HG03460 (cell line): ENCODE results near the gene MTMR12.
"Not testable (repeated sequence)": the region's sequence is repeated elsewhere in the genome, so short reads cannot be mapped to it uniquely, and the experiment has no call there.

Experiments
- ATAC-seq: cut with Tn5 transposase; IDR thresholded peaks from one replicate; pipeline ENCODE4 v1.9.1; 2021; ENCODE audit not compliant: unreplicated experiment

Gene MTMR12

DNA sequence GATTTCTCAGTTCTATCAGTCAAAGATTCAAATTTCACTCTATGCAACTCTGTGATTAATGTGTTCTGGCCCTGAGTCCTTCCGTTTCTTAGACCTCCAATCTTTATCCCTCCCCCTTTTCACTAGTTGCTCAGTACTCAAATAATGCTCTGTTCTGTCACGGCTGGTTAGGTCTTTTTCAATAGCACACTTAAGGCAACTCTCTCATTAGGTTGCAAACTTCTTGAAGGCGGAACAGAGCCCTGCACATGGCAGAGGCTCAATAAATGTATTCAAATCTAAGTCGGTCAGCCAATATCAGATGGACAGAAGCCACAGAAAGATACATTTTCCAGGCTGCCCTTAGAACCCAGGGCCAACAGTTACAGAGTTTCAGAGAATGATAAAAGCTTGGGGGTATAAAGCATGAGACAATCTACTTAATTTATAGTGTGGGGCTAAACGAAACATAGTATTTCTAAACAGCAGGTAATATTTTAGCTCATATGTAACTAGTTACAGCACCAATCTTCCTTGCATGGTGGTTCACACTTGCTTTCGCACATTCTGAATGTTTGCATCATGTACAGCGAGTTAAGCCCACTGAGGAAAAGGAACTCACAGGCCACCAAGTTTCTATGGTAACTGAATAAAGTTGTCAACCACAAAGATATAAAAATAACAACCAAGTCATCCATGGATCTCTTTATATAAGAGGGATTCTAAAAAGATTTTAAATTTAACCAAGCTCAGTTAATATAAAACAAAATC is 71.5 kb downstream of the MTMR12 start:
- ATAC-seq, result no peak

DNA sequence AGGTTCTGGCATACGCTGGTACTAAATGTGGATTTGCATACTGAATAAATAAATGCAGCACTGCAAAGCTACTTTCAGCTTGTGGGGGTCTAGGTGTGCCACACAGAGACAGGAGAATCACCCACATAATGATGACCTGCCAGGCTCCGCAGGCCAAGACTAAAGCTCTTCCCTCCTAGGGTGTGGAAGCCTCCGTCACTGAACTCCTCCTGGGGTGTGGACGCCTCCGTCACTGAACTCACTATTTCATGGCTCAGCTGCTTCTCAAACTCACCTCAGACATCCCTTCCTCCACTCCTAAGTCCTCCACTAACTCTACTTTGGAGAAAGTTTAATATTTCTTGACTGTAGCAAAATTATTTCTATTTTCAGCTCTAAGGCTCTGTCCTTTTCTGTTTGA is 73.4 kb downstream of the MTMR12 start:
- no peak for ATAC-seq

DNA sequence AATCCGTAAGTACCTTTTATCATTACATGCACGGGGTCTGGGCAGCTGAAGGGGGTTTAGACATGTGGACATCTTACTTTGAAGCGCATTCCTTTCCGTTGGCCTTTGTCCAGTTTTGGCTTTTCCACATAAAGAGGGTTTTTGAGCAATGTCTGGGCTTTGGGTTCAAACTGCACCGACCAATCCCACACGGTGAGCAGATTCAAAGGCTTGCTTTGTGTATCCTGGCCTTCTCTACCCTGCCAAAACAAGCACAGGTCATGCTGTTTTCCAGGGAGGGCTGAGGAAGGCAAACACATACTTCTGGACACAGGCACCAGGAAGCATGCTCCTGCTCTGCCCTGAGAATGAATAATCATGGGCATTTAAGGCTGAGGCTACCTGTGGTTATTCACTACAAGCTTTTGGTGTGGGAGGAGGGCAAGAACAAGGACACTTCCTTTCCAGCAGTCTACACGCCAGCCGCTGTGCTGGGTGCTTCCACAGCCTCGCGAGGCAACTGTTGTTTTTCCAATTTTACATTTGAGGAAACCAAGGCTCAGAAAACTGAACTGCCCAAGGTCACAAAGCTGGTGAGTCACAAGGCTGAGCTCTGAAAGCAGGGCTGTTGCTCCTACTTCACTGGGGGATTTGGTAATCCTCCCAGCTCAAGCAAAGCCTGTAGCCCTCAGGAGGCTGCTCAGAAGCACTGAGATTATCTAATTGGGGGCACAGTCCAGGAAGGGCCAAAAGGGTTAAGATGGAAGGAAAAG is 78.9 kb downstream of the MTMR12 start:
- ATAC-seq, result no peak

DNA sequence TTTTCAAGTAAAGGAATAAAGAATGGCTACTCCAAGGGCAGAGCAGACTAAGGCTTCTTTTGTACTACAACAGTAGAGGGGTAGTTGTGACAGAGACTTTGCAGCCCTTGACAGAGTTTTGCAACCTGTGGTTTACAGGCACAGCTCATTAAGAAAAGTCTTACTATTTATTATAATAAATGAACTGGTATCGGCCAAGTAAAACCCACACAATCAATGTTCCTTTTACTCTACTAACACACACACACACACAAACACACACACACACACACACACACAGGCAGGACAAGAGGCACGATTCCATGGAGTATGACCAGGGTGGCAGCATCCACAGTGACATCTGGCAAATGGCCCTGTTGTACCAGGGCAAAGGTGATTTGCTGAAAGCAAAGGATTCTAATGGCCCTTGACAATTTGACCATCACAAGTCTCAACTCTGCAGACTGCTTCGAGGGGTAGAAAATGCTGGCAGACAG is 79.5 kb downstream of the MTMR12 start:
- no peak for ATAC-seq

DNA sequence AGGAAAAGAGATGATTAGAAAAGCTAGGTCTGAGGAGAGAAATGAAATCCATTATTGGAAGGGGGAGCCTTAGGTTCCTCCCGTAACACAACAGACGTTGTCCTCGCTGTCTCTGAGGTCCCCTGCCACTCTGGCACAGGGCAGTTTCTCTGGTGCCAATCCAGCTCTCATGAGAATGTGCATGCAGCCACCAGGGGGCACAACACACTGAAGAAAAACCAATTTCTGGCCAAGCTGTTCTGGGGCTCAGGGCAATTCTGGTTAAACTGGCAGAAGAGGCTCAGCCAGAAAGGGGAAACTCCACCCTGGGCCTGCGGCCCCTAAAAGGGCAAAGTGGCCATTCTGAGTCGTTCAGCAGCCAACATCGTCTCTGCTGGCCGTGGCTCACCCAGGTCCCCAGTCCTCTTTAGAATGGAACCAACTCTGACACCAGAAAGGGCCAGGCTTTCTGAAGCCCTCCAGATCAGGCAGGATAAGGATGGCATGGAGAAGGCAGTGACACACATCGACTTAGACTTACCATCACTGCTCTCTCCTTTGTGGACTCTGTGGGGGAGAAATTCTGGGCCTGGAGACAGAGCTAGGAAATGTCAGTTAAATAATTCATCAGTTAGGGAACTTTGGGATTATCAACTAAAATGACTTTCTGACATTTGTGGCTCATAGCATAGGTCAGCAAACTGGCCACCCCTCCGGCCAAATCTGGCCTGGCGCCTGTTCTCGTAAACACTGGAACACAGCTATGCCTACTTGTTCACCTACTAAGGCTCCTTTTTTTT is 80.1 kb downstream of the MTMR12 start:
- ATAC-seq, result peak; percentile 87

DNA sequence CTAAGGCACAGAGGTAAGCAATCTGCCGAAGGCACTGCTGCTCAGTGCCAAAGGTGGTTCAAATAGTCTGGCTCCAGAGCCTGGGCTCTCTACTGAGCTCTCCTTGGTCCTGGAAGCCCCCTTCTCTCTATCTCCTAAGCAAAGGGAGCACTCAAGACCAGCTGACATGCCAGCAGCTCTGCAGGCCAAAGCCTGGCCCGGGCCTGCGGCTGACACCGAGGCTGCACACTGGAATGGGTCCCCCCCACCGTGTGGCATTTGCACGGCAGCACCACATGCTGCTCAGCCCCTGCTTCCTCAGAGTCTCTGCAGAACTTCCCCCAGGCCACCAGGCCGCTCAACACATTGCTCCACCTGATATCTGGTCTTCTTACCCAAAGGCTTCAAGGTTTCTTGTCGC is 80.8 kb downstream of the MTMR12 start:
- ATAC-seq, result no peak

DNA sequence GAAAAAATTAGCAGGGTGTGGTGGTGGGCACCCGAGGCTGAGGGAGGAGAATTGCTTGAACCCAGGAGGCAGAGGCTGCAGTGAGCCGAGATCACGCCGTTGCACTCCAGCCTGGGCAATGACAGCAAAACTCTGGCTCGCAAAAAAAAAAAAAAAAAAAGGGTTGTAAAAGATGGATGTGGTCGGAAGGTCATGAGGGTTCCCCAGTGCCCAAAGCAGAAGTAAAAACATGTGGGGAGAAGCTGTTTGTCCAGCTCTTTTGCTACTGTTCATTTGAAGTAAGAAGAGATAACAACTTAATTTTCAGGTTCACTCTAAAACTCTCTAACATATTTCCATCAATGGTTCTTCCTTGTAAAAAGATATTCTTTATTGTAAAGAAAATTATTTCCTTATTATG is 81.5 kb downstream of the MTMR12 start:
- no peak for ATAC-seq

DNA sequence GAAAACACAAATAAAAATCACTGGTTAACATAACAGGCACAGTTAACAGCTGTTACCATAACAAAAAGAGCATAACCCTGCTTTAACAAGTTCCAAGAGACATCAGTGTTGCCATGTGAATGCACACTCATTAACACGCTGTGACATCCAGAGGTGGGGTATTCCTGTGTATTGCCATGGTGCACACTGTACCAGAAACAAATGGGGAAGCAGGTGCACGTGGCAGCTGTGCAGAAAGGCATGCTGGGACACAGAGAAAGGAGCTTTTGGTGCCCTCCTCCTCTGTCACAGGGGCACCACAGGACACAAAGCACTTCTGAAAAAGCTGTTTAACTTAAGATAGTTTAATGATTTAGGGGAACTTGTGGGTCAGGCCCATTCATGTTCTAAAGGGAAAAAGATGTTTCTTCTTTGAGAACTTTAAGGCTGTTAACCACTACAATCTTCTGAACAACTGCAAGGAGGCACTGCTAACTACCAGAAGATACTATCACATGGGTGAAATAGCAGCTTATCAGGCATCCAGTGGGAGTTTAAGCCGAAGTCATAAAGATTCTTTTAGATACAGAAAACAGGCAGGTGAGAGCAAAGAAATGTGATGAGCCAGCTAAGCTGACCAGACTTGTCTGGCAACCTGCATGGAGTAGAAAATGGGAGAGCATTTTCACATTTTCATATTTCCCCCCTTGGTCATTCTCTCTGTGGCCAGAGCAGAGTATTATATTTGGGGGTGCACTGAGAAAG is 82.2 kb downstream of the MTMR12 start:
- ATAC-seq, result no peak

DNA sequence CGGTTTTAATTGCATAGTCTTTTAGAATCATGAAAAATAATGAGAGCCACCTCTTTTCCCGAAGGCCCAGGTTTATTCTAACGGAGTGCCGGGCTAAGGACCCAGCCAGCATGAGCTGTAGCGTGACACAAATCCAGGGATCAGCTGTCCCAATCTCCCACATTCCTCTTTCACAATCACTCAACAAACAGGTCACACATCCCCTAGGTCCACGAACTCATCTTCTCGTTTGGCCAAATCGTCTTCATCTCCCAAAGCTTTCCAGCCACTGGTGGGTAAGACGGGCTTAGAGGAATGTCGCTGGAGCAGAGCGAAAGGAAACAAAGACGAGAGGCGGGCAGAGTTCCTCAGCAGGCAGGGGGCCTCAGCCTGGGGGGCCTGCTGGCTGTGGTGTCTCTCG is 83.2 kb downstream of the MTMR12 start:
- no peak for ATAC-seq

DNA sequence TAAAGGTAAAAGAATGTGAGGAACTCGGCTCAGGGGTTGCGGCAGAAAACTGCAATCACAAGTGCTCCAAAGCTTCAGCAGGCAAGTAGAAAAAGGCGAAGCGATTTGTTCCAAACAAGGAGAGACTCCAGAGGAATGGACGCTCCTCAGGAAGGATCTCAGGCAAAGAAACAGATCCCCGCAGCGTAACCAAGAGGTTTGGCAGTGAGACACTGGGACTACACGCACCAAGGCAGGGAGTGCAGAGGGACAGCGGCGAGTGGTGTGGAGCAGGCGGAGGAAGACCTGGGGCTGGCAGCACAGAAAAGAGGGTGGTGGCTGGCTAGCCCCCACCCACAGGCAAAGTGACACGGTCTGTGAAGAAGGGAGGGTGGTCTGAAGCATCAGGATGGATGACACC is 83.9 kb downstream of the MTMR12 start:
- ATAC-seq, result no peak

DNA sequence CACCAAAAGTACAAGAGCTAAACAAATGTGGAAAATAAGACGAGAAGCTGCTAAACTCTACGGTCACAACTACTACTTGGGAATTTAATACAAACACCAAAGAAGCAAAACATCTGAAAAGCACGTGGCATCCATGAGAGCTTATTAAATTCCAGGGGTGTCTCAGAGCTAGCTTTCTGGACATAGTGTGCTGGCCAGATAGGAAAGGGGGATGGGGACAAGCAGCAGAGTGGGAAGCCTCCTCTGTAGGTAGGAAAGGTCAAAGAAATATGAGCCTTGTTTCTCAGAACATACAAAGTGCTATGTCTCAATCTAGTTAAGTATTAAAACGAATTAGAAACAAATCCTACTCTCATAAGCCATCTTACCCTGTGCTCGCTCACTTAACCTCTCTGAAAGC is 87.3 kb downstream of the MTMR12 start:
- no peak for ATAC-seq

DNA sequence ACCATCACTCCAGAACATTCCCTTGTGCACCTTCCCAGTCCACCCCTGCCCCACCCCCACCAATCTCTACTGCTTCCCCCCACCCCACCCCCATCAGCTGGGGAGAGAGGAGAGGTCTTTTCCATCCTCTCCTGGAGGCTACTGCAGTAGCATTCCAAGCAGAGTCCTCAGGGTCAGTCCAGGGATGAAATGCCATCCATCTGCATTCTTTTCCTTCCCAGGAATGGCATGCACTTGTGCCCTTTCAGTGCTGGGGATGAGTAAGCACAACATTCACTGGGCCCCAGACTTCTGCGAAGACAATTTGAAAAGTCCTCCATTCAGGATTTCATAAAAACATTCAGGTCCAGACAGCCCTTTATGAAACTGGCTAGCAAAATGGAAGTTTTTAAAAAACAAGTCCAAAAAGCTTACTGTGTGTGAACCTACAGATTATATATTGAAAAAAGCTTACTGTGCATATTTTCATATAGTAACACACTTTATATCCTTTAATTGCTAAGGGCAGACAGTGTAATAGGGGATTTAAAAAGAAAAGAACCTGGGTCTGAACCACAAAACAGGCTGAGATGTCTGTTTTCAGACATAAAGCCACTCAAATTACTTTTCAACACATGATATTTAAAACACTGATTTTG is 88.6 kb downstream of the MTMR12 start:
- no peak for ATAC-seq

DNA sequence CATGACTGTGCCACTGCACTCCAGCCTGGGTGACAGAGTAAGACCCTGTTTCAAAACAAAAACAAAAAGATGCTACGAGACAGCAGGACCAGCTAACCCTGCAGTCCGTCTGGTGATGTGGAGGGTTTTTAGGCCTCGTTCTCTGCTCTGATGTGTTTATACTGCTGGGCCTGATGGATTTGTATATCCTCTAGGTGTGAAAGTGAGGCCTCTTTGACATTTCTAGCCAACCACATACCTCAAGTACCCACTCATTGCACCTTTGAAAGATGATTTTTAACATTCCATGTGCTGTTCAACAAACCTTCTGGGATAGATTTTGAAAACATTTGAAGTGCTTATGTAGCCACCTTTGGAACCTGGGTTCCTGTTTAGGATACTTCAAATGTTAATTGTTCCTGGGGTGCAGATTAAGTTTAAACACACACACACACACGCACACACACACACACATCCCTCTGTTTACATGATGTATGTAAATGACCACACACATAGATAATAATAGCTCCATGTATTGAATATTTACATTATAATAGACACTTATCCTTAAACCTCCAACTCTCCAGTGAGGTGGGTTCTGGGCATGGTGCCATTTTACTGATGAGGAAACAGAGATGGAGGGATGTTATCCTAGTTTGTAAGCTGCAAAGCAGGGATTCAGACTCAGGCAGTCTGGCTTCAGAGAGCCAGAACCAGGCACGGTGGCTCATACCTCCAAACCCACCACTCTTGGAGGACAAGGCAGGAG is 89.8 kb downstream of the MTMR12 start:
- ATAC-seq, result no peak

DNA sequence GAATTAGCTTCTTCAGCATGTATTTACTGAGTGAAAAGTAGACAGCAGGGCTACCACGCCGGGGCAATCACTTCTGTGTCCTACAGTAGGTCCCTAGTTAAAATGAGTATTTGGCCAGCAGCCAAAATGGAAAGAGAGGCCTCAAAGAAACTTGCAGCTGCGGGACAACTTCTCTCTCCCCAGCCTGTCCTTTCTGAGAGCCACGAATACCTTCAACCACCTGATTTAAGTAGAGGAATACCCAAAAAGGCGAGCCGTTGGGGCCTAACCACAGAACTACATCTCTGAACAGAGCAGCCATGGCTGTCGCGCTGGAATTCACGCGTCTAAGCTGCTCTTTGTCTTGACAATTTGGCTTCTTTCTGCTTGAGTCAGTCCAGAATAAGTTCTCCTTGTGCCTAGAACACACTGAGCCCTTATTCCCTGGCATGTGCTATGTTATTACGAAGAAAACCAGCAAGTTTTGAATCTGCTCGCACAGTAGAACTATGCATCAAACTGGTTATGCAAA is 94.8 kb downstream of the MTMR12 start:
- no peak for ATAC-seq

DNA sequence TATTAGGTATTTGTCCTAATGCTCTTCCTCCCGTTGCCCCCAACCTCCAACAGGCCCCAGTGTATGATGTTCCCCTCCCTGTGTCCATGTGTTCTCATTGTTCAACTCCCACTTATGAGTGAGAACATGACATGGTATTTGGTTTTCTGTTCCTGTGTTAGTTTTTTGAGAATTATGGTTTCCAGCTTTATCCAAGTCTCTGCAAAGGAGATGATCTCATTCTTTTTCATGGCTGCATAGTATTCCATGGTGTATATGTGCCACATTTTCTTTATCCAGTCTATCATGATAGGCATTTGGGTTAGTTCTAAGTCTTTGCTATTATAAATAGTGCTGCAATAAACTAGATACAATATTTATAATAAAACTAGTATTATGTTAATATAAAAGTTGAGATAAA is 98.4 kb downstream of the MTMR12 start:
- ATAC-seq, result not testable (repeated sequence)

DNA sequence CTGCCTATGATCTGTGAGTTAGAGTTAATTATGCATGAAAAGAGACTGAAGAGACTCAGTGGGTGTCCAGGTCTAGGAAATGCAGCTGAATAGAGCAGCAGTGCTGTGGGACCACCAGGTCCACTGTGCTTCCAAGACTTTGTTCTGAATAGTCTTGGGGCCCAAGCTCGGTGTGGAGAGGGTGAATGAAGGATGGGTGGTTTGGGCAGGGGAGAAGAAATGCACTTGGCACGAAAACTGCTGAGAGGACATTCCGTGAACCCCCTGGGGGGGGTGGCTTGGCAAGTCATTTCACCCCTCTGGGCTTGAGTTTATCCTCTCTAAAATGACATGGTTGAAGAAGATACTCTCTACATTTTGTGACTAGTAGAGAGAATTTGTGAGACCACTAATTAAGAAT is 102.6 kb downstream of the MTMR12 start:
- no peak for ATAC-seq

DNA sequence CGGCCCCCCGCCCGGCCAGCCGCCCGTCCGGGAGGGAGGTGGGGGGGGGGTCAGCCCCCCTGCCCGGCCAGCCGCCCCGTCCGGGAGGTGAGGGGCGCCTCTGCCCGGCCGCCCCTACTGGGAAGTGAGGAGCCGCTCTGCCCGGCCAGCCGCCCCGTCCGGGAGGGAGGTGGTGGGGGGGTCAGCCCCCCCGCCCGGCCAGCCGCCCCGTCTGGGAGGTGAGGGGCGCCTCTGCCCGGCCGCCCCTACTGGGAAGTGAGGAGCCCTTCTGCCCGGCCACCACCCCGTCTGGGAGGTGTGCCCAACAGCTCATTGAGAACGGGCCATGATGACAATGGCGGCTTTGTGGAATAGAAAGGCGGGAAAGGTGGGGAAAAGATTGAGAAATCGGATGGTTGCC is 103.9 kb downstream of the MTMR12 start:
- not testable (repeated sequence) for ATAC-seq

DNA sequence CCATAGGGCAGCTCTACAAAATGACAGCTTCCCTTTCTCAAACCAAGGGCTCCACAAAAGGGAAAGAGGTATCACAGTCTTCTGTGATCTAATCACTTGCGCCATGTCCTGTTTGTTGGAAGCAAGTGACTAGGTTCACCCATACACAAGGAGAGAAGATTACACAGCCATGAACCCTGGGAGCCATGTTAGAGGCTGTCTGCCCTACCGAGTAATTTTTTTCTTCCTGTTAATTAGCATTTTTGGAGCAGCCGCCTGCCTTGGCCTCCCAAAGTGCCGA is 105.4 kb downstream of the MTMR12 start:
- ATAC-seq, result no peak

DNA sequence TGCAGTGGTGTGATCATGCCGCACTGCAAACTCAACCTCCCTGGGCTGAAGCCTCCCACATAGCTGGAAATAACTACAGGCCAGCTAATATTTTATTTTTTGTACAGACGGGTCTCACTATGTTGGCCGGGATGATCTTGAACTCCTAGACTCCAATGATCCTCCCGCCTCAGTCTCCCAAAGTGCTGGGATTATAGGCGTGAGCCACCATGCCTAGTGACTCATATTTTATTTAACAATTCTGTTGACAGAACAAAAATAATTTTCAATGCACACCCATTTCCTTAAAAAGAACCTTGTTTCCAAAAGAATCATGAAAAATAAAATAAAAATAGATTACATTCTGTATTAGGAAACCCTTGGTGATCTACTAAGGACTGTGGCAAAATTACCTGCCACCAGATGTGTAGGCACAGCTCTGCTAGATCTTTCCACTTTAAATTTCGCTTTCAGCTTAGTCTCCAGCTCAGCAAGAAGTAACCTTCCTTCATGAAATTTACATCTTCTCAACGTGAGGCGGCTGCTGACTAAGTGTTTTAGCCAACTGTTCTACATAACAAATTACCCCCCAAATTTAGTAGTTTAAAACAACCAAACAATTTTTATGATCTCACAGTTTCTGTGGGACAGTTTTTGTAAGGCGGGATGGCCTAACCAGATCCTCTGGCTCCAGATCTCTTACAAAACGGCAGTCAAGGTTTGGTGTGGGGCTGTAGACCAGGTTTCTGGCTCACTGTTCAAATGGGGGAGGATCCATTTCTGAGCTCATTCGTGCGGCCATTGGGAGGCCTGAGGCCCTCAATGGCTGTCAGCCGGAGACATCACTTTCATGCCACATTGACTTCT is 106.0 kb downstream of the MTMR12 start:
- ATAC-seq, result no peak
